Retinal pigment epithelial cell (primary cell): ENCODE data around the gene SLC2A9.

Source experiments
- DNase-seq: peaks from one replicate; pipeline ENCODE4 v3.0.0-alpha.2; 2010; ENCODE audit warnings: low read depth
- H3K4me3 ChIP-seq: 2 replicates; pipeline ENCODE4 v1.5.1; 2011; ENCODE audit warnings: mild to moderate bottlenecking, low read length, control low read depth, moderate library complexity
- CTCF ChIP-seq: conservative IDR thresholded peaks from 2 replicates; pipeline ENCODE4 v1.5.1; 2011; ENCODE audit warnings: low read depth, low read length, control low read depth, inconsistent platforms

The SLC2A9 gene

GRCh38 chr4:9931146-9931545 lies 90.2 kb downstream of the SLC2A9 start:
- no peak for DNase-seq
- TF ChIP-seq CTCF: no peak
- no peak overlapping the region for H3K4me3 ChIP-seq

GRCh38 chr4:9929111-9929510 lies 92.2 kb downstream of the SLC2A9 start:
- DNase-seq: no peak
- TF ChIP-seq CTCF: no peak
- H3K4me3 ChIP-seq: no peak overlapping the region

DNA sequence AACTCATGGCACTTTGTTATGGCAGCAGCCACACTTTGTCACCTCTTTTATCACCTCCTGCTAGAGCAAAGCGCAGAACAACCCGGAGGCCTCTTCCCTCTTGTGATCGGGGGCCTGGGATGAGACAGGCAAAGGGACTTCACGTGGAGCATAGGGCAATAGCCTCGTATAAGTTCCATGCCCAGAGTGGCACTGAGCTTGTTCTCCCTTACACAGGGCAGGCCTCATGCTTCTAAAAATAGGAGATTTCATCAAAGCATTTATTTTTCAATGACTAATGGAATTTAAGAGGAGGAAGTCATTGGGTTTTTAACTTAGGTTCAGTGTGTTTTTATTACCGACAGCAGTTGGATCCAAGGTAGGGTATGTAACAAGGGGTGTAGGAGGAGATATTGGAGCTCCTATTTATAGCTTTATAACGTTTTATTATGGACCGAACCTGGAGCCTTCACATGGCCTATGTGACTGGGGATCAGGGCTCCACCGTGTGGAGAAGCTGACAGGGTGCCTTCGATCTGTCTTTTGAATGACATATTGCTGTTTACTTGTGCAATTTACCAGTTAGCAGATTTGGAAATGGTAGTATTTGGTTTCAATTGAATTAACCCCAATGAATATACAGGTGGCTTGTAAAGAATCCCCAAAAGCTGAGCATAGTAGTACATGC lies 93.8 kb downstream of the SLC2A9 start:
- no peak for DNase-seq
- H3K4me3 ChIP-seq: no peak overlapping the region
- no peak for TF ChIP-seq CTCF

DNA sequence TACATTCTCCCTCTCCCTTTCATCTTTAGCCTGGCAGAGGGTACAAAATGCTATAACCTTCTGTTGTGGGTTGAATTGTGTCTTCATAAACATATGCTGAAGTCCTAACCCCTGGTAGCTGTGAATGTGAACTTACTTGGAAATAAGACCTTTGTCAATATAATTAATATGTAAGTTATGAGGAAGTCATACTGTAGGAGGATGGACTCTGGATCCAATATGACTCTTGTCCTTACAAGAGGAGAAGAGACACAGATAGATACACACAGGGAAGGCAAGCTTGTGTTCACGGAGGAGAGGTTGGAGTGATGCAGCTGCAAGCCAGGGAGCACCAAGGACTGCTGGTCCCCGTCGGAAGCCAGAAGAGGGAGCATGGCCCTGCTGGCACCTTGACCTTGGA lies 94.7 kb downstream of the SLC2A9 start:
- TF ChIP-seq CTCF: no peak
- no peak for DNase-seq
- no peak overlapping the region for H3K4me3 ChIP-seq

DNA sequence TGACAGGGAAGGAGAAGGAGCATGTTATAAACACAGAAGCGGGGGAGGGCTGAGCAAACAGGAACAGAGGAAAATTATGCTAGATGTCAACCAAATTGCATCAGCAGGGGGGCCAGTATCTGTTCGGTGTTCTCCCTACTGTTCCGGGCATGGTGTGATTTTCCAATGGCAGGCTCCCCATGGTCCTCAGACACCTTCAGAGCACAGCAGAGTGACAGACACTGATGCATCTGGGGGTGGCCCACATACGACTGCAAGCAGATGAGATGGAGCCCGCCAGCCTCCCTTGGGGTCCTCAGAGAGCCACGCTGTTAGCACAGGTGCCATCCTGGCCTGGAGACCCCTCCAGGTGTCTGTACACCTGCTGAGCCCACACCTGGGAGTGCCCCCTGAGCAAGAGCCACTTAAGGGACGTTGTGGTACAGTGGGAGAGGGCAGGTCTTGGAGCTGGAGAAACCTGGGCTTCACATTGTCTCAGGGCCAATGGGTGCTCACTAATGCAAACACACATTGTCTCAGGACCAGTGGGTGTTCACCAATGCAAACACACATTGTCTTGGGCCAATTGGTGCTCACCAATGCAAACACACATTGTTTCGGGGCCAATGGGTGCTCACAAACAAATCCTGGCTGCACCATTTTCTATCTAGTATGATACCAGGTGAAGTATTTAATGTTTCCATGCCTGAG lies 95.4 kb downstream of the SLC2A9 start:
- DNase-seq: no peak
- H3K4me3 ChIP-seq: no peak overlapping the region
- TF ChIP-seq CTCF: no peak

DNA sequence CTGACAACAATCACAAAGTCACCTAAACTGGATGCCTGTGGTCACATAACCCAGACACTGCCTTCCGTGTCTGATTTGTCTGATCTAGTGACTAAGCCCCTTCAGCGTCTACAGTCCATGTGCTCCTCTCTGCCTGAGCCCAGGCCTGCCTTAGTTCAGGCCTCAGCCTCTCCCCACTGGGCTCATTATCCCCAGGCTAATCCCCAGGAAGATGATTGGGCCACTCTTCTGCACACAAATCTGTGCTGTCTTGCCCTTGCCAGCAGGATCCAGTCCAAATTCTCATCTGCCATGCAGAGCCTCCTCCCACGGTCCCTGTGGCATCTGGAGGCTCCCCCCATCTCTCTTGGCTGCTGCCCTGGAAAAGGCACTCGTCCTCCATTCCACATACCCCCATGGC lies 96.5 kb downstream of the SLC2A9 start:
- H3K4me3 ChIP-seq: no peak overlapping the region
- no peak for TF ChIP-seq CTCF
- peak; percentile 7 for DNase-seq
